Measurements from ENCODE around the gene RPLP1. TPM values are rescaled to one million over a fixed set of nuclear protein-coding genes. Genes with fewer than 3 reads are reported as not detected.

Gene RPLP1
- polyA plus RNA-seq, 1 of the 3 experiments (the other 2 are of a cell fraction): 1,792 TPM

- POLR2A ChIA-PET: no interaction called here
- Histone ChIP-seq H3K79me2 (ENCODE audit: insufficient read depth) (peaks cover 9% of the 10 kb centered on the region; the same call in 1 of the 2 replicates), H2AFZ (ENCODE audit: low read depth) (no peak overlapping the region), H3K9me3 (no peaks in the 10 kb centered on the region), H3K4me1 (ENCODE audit: control insufficient read depth in 1 of 2, insufficient read depth in 2 of 2, low read depth in 1 of 2, low read length in 1 of 2) (peaks cover 15% of the 10 kb centered on the region in 2 experiments; a peak in 3 of 4 replicates), H3K27ac (ENCODE audit: low read depth in 2 of 2, low read length in 1 of 2) (no peak overlapping the region), H3K9me2 (no peaks in the 10 kb centered on the region), H3K4me3 (ENCODE audit: low read depth in 2 of 2, low read length in 1 of 2) (no peak overlapping the region), H3K36me3 (replicated peaks in 1 of 2; ENCODE audit: control insufficient read depth in 1 of 2, insufficient read depth in 2 of 2, low read length in 1 of 2) (no peaks in the 10 kb centered on the region), H4K20me1 (ENCODE audit: insufficient read depth) (no peaks in the 10 kb centered on the region), H3F3A (replicated peaks; ENCODE audit: insufficient read depth) (peaks cover 20% of the 10 kb centered on the region), H3K27me3 (ENCODE audit: insufficient read depth) (no peaks in the 10 kb centered on the region), H3K9ac (no peak overlapping the region), H3K4me2 (no peak overlapping the region)
- WGBS (ENCODE audit: low lambda C conversion rate): 100% methylated on average over 1 of the region's 1 CpG
- TF ChIP-seq REST (IDR thresholded peaks at IDR 0.05; ENCODE audit: low read depth, low read length) (no peak), USF2 (IDR thresholded peaks at IDR 0.05; ENCODE audit: borderline replicate concordance, low read depth, low read length) (no peak), CHD2 (IDR thresholded peaks at IDR 0.05; ENCODE audit: low read length, partially characterized antibody) (no peak)
- CTCF ChIA-PET: interaction anchor here (0.6 to 3.5 kb wide), 8 partner anchors 11 to 1783 kb away, joined by 3 to 16 read pairs (median 3); partner anchors contain the start of gene RPLP1
- no peak for DNase-seq
Measured at GRCh38 chr15:69465253-69465652, 12.6 kb downstream of the RPLP1 start.

GRCh38 chr15:69466733-69467132 lies 14.1 kb downstream of the RPLP1 start:
- Histone ChIP-seq H3K27me3 (ENCODE audit: insufficient read depth) (no peaks in the 10 kb centered on the region), H3K79me2 (ENCODE audit: insufficient read depth) (peaks cover 5% of the 10 kb centered on the region; the same call in 1 of the 2 replicates), H3K9me3 (no peaks in the 10 kb centered on the region), H3K4me2 (no peak overlapping the region), H3K4me1 (ENCODE audit: control insufficient read depth in 1 of 2, insufficient read depth in 2 of 2, low read depth in 1 of 2, low read length in 1 of 2) (peaks cover 15% of the 10 kb centered on the region in 2 experiments; a peak in 3 of 4 replicates), H3K36me3 (replicated peaks in 1 of 2; ENCODE audit: control insufficient read depth in 1 of 2, insufficient read depth in 2 of 2, low read length in 1 of 2) (no peaks in the 10 kb centered on the region), H3K4me3 (ENCODE audit: low read depth in 2 of 2, low read length in 1 of 2) (no peak overlapping the region), H2AFZ (ENCODE audit: low read depth) (no peak overlapping the region), H3F3A (replicated peaks; ENCODE audit: insufficient read depth) (peaks cover 12% of the 10 kb centered on the region), H4K20me1 (ENCODE audit: insufficient read depth) (no peaks in the 10 kb centered on the region), H3K9me2 (no peaks in the 10 kb centered on the region), H3K9ac (no peak overlapping the region), H3K27ac (ENCODE audit: low read depth in 2 of 2, low read length in 1 of 2) (no peak overlapping the region)
- no peak for DNase-seq
- WGBS (ENCODE audit: low lambda C conversion rate): 63% methylated on average over 2 of the region's 2 CpGs
- ChIA-PET POLR2A (interaction anchor here (0.8 kb wide), 1 partner anchor 14 kb away, joined by 3 read pairs; the partner anchor contains the start of gene RPLP1), CTCF (interaction anchor here (0.8 to 4.3 kb wide), 10 partner anchors 9 to 1021 kb away, joined by 3 to 27 read pairs (median 4); partner anchors contain the start of gene RPLP1)
- TF ChIP-seq TCF12 (IDR thresholded peaks at IDR 0.05) (no peak), EP300 (IDR thresholded peaks at IDR 0.05; ENCODE audit: borderline replicate concordance in 1 of 2, low read depth in 1 of 2, low read length in 1 of 2) (no peak), ZBTB33 (IDR thresholded peaks at IDR 0.05; ENCODE audit: borderline replicate concordance, low read depth) (no peak), REST (IDR thresholded peaks at IDR 0.05; ENCODE audit: low read depth, low read length) (no peak), GATA2 (CRISPR knock-in tag; IDR thresholded peaks at IDR 0.05) (no peak), RXRA (IDR thresholded peaks at IDR 0.05; ENCODE audit: borderline replicate concordance, low read depth) (no peak), CTCF (IDR thresholded peaks at IDR 0.05) (no peak), GABPA (IDR thresholded peaks at IDR 0.05; ENCODE audit: low read depth) (no peak), EZH2phosphoT487 (IDR thresholded peaks at IDR 0.05; ENCODE audit: borderline replicate concordance, low read depth) (no peak), FOXM1 (IDR thresholded peaks at IDR 0.05; ENCODE audit: low read depth) (no peak)
